Loucy (cell line): Measurements from ENCODE around the gene UGT2B15.
"Not testable (repeated sequence)": the region's sequence is repeated elsewhere in the genome, so short reads cannot be mapped to it uniquely, and the experiment has no call there.

Experiments
- H2AFZ ChIP-seq: fragments of 200-600 bp; sonication (generic); 2 replicates; pipeline ENCODE4 v1.6.0; 2016; ENCODE audit warnings: antibody characterized with exemption, mild to moderate bottlenecking, low read length, moderate library complexity
- H3F3A ChIP-seq: fragments of 200-600 bp; 2 replicates; pipeline ENCODE4 v1.6.0; 2016; ENCODE audit warnings: antibody characterized with exemption, low read depth, mild to moderate bottlenecking
- H3K27me3 ChIP-seq: fragments of 200-600 bp; sonication (generic); 2 replicates; pipeline ENCODE4 v1.6.1; 2014; ENCODE audit warnings: low read length, mild to moderate bottlenecking; ENCODE audit not compliant: insufficient read depth, poor library complexity, severe bottlenecking
- H3K36me3 ChIP-seq: fragments of 200-600 bp; sonication (generic); 2 replicates; pipeline ENCODE4 v1.6.1; 2016; ENCODE audit warnings: low read length; ENCODE audit not compliant: insufficient read depth
- H3K4me1 ChIP-seq: fragments of 200-600 bp; sonication (generic); 2 replicates; pipeline ENCODE4 v1.5.1; 2014; ENCODE audit warnings: low read length, mild to moderate bottlenecking; ENCODE audit not compliant: insufficient read depth, poor library complexity, severe bottlenecking
- H3K4me2 ChIP-seq: fragments of 200-600 bp; sonication (generic); 2 replicates; pipeline ENCODE4 v1.6.0; 2014; ENCODE audit warnings: antibody characterized with exemption, low read length, low read depth, mild to moderate bottlenecking; ENCODE audit not compliant: poor library complexity, severe bottlenecking
- H3K4me3 ChIP-seq: fragments of 200-600 bp; sonication (generic); 2 replicates; pipeline ENCODE4 v1.5.1; 2014; ENCODE audit warnings: low read length, mild to moderate bottlenecking, mixed read lengths; ENCODE audit not compliant: poor library complexity, severe bottlenecking
- H3K79me2 ChIP-seq: fragments of 200-600 bp; sonication (generic); 2 replicates; pipeline ENCODE4 v1.6.1; 2014; ENCODE audit warnings: low read length; ENCODE audit not compliant: insufficient read depth
- H3K9ac ChIP-seq: fragments of 200-600 bp; sonication (generic); 2 replicates; pipeline ENCODE4 v1.6.0; 2014; ENCODE audit warnings: mild to moderate bottlenecking, low read depth, low read length, moderate library complexity; ENCODE audit not compliant: poor library complexity, severe bottlenecking
- H3K9me2 ChIP-seq: fragments of 200-600 bp; sonication (generic); replicated peaks from 2 replicates; pipeline ENCODE4 v1.6.1; 2016; ENCODE audit warnings: low read depth, low read length, mixed read lengths
- H3K9me3 ChIP-seq: fragments of 200-600 bp; sonication (generic); 2 replicates; pipeline ENCODE4 v1.6.1; 2014; ENCODE audit warnings: mild to moderate bottlenecking, antibody characterized with exemption, low read length, low read depth; ENCODE audit not compliant: insufficient read depth
- H4K20me1 ChIP-seq: fragments of 200-600 bp; sonication (generic); 2 replicates; pipeline ENCODE4 v1.6.0; 2014; ENCODE audit warnings: antibody characterized with exemption, low read length, mild to moderate bottlenecking; ENCODE audit not compliant: insufficient read depth, poor library complexity, severe bottlenecking
- CTCF ChIP-seq: fragments of 200-600 bp; sonication (generic); conservative IDR thresholded peaks from 2 replicates; pipeline ENCODE4 v1.5.1; 2014; ENCODE audit warnings: mild to moderate bottlenecking, antibody characterized with exemption, low read length
- EZH2phosphoT487 ChIP-seq: fragments of 200-600 bp; IDR thresholded peaks from 2 replicates; pipeline ENCODE4 v1.6.1; 2018; ENCODE audit warnings: antibody characterized with exemption, mild to moderate bottlenecking, moderate library complexity, borderline replicate concordance

The UGT2B15 gene

GRCh38 chr4:68654946-68655721 lies 15.3 kb downstream of the UGT2B15 start:
- Histone ChIP-seq H3K9ac (no peak overlapping the region), H3K79me2 (no peaks in the 10 kb centered on the region), H3K4me3 (no peak overlapping the region), H3K27me3 (no peaks in the 10 kb centered on the region), H3K9me2 (no peaks in the 10 kb centered on the region), H3F3A (no peaks in the 10 kb centered on the region), H2AFZ (no peak overlapping the region), H3K36me3 (no peaks in the 10 kb centered on the region), H3K4me2 (no peak overlapping the region), H4K20me1 (no peaks in the 10 kb centered on the region), H3K9me3 (no peaks in the 10 kb centered on the region), H3K4me1 (no peaks in the 10 kb centered on the region)
- no peak for TF ChIP-seq EZH2phosphoT487
- TF ChIP-seq CTCF: no peak

GRCh38 chr4:68651932-68652331 lies 18.5 kb downstream of the UGT2B15 start:
- no peaks in the 10 kb centered on the region for H3K9me3 ChIP-seq
- H3K27me3 ChIP-seq: no peaks in the 10 kb centered on the region
- no peaks in the 10 kb centered on the region for H3K9me2 ChIP-seq
- H4K20me1 ChIP-seq: no peaks in the 10 kb centered on the region
- H3F3A ChIP-seq: no peaks in the 10 kb centered on the region
- no peak overlapping the region for H3K4me3 ChIP-seq
- H3K4me2 ChIP-seq: no peak overlapping the region
- H3K9ac ChIP-seq: no peak overlapping the region
- no peaks in the 10 kb centered on the region for H3K4me1 ChIP-seq
- no peaks in the 10 kb centered on the region for H3K36me3 ChIP-seq
- no peak overlapping the region for H2AFZ ChIP-seq
- H3K79me2 ChIP-seq: no peaks in the 10 kb centered on the region
- TF ChIP-seq EZH2phosphoT487 (no peak), CTCF (no peak)

- no peaks in the 10 kb centered on the region for H3F3A ChIP-seq
- no peaks in the 10 kb centered on the region for H4K20me1 ChIP-seq
- H3K9ac ChIP-seq: no peak overlapping the region
- no peak overlapping the region for H2AFZ ChIP-seq
- H3K9me3 ChIP-seq: no peaks in the 10 kb centered on the region
- no peak for TF ChIP-seq CTCF
- no peak for TF ChIP-seq EZH2phosphoT487
- no peaks in the 10 kb centered on the region for H3K27me3 ChIP-seq
- no peaks in the 10 kb centered on the region for H3K79me2 ChIP-seq
- no peak overlapping the region for H3K4me2 ChIP-seq
- no peaks in the 10 kb centered on the region for H3K4me1 ChIP-seq
- no peaks in the 10 kb centered on the region for H3K9me2 ChIP-seq
- no peak overlapping the region for H3K4me3 ChIP-seq
- no peaks in the 10 kb centered on the region for H3K36me3 ChIP-seq
Observed at GRCh38 chr4:68630371-68630770, 40.1 kb downstream of the UGT2B15 start.

GRCh38 chr4:68622731-68623130 lies 47.7 kb downstream of the UGT2B15 start:
- H3F3A ChIP-seq, H3K79me2 ChIP-seq, H3K27me3 ChIP-seq, H3K36me3 ChIP-seq, H3K9ac ChIP-seq, H3K9me3 ChIP-seq, H3K4me2 ChIP-seq, H4K20me1 ChIP-seq, H3K9me2 ChIP-seq, H2AFZ ChIP-seq, H3K4me1 ChIP-seq, H3K4me3 ChIP-seq: not testable (repeated sequence)
